GM21529 (cell line): ENCODE results near the gene MN1.
"Not testable (repeated sequence)": the region's sequence is repeated elsewhere in the genome, so short reads cannot be mapped to it uniquely, and the experiment has no call there.

Experiments used
- ATAC-seq: cut with Tn5 transposase; IDR thresholded peaks from one replicate; pipeline ENCODE4 v1.9.1; 2021; ENCODE audit not compliant: unreplicated experiment

Gene MN1

GRCh38 chr22:27745809-27746208 is 55.7 kb downstream of the MN1 start:
- ATAC-seq: no peak

DNA sequence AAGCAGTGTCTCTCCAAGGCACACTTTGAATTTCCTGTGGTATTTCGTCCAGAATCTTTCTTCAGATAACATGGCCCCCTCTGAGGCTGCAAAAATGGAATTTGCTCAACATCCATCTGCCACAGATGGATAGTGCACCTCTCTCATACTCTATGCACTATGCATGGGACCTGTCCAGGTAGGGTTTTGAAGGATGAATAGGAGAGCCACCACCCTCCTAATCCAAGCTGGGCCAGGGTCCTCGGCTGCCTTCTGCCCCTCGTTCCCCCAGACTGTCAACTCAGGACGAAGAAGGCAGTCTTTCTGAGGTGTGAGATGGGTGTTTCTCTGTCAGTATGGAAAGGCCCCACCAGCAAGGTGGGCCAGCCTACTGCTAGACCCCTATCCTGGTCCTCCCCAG is 56.4 kb downstream of the MN1 start:
- ATAC-seq: no peak

DNA sequence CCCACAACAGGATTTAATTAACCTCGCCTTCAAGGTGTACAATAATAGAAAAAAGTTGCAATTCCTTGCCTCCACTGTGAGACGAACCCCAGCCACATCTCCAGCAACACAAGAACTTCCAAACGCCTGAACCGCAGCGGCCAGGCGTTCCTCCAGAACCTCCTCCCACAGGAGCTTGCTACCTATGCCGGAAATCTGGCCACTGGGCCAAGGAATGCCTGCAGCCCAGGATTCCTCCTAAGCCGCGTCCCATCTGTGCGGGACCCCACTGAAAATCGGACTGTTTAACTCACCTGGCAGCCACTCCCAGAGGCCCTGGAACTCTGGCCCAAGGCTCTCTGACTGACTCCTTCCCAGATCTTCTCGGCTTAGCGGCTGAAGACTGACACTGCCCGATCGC is 57.5 kb downstream of the MN1 start:
- ATAC-seq: not testable (repeated sequence)

DNA sequence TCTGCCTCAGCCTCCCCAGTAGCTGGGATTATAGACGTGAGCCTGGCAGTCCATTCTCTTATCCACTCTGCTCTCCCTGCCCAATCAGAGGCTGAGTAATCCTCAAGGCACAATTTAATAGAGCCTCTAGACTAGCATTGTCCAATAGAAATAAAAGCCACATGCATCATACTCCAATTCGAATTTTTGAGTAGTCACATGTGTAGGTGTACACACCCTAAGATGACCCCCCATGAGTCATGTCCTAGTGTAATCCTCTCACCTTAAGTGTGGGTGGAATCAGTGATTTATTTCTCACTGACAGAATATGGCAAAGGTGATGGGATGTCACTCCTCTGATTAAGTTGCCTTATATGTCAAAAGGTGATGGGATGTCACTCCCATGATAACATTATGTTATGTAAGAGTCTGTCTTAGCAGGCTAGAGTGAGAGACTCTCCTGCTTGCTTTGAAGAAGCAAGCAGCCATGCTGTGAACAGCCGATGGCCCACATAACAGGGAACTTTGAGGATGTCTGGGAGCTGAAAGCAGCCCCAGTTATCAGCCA is 61.3 kb downstream of the MN1 start:
- no peak for ATAC-seq

DNA sequence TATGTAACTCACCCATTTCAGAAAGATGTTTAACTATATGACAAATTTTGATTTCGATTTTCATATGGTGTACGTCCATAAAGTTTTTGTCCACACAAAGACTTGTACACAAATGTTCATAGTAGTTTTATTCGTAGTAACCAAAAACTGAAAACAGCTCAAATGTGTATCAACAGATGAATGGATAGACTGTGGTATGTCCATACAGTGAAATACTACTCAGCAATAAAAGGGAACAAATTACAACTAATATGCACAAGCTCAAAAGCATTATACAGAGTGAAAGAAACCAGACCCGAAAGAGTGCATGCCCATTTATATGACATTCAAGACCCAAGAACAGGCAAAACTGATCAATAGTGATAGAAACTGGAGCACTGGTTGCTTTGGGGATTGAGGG is 64.0 kb downstream of the MN1 start:
- ATAC-seq: no peak

DNA sequence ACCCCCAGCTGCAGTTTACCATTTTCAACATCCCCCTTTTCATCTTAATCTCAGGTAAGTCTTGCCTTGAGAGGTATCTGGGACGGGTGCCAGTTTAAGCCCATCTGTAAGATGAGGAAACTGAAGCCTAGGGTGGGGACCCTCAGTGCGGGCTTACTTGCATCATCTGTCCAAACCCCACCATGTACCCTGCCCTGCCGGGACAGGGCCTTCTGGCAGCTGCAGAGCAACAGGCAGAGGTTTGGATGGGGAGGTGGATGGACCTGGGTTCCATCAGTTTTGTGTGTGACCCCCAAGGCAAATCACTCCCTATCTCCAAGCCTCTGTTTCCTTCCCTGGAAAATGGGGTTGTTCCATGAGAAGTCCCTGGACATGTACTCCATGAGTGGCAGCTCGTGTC is 67.5 kb downstream of the MN1 start:
- no peak for ATAC-seq

DNA sequence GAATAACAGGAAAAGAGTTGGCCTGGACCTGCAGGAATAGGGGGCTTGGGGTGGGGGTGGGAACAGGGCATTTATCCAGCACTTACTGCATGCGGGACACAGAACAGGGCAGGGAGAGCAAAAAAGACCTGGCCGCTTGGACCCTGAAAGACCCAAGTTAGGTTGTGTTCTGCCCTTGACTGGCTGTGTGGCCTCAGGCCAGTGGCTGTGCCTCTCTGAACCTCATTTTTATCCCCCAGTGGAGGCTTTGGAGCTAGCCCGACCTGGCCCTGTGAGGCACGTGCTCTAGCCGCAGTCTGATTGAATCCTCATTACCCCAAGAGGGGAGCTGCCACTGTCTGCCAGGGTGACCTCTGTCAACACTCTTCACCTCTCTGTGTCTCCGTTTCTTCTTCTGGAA is 68.7 kb downstream of the MN1 start:
- no peak for ATAC-seq

GRCh38 chr22:27732391-27732790 is 69.2 kb downstream of the MN1 start:
- ATAC-seq: no peak

DNA sequence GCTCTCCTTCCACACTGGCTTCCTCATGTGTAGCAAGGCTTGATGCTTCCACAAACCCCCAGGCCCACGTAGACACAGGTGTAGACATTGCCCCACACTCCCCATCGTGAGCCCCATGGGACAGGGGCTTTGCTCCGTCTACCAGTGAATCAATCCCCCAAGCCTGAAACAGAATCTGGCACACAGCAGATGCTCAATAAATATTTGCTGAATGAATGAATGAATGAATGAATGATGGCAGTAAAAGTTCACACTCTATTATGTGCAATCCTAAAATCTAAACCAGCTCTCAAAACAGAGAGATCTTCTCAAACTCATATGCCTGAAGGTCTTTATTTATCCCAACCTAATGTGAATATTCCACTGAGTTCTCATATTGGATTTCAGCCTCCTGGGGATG is 69.9 kb downstream of the MN1 start:
- ATAC-seq: no peak

DNA sequence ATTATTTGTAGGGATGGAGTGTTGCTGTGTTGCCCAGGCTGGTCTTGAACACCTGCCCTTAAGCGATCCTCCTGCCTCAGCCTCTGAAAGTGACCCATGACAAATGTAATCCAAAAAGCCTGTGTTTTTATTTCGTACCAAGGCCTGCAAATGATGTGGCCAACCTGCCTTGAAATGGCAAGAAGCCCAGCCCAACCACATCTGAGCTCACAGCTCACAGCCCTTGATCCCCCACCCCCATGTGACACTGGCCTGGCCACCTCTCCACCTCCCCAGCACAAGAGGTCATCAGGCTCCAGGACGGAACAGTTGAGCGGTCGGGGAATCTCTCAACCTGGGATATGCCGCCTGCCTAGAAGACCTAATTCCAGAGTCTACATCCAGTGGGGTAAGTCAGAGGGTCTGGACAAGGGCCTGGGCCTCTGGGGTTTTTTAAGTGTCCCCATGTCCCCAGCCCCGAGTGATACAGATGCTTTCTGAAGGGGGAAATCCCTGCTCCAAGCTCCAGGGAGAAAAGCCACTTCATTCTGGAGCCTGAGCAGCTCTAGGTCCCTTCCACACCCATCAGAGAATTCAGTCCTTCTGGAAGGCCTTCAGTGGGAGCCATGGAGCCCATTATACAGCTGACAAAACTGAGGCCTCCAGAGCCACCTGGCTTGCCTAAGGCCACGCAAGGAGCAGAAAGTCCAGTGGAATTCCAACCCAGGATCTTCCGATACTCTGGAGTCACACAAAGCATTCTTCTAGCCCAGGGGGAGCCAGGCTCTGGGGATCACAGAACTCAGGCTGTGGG is 70.7 kb downstream of the MN1 start:
- no peak for ATAC-seq

- no peak for ATAC-seq
These were observed 72.3 kb downstream of the MN1 start for GRCh38 chr22:27729246-27729645.

DNA sequence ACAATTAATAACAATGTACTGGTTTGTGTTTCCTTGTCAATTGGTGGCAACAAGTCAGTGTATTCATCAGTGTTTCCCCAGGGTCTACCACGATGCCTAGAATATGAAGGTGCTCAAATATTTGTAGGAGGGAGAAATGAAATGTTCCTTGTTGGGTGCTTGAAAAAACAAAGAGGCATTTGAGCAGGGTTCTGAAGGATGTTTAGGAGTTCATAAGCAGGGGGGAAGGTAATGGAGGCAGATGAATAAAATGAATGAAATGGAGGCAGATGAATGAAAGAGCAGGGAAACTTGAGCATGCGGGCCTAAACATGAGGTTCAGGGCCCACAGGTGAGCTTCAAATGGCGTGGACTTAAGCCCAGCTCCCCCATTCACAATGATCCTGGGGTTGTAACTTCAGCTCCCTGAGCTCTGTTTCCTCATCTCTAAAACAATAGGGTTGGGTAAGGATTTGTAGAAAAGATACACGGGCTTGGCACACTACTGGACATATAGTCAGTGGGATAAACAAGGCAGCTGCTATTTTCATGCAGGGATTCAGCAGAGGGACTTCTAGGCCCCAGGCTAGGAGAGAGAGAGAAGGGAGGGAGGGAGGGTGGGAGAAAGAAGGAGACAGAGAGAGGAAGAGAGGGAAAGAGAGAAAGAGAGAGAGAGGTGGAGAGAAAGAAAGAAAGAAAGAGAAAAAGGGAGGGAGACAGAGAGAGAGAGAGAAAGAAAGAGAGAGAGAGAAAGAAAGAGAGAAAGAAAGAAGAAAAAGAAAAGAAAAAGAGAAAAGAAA is 73.7 kb downstream of the MN1 start:
- no peak for ATAC-seq

DNA sequence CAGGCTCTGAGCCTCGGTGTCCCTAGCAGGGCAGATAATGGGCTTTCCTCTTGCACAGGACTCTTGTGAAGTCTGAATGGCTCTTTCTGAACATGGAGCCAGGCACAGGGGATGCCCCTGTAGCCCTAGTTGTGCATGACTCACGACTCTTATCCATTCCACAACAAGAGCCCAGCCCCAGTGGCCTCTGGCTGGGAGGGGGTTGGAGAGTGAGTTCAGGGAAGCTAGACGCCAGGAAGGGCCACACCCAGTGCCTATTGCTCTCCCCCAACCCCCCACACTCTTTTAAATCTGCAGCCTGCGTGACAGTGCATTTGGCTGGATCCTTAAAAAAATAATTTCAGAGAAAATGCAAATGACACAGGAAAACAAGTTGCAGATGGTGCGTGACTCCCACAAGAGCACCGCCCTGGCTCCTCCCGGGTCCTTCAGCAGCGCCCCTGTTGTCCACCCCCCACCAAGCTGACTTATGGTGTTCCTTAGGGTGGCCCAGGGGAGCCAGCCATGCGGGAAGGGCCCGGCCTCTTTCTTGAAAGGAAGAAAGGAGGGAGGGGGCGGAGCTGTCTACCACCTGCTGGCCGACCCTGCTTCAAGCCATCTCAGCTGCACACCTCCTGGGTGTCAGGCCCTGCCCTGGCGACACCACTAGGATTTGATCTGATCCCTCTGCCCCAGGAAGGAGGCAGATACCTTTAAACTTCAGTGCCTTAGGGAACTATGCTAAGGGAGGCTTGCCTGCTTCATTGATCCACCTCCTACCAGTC is 74.7 kb downstream of the MN1 start:
- no peak for ATAC-seq

DNA sequence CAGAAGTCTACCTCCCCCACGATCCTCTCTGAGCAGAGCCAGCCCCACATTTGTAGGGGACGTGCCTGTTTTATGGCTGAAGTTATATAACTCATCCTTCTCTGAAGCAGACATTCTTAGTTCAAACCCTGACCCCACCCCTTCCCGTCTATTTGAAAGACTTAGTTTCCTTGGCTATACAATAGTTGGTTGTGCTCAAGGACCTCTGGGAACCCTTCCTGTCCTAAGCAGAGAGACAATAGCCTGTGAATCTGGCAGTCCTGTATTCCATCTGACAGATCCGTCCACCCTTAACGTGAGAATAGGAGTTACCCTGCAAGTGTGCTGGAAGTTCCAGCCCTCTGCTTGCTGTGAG is 75.2 kb downstream of the MN1 start:
- ATAC-seq: no peak

GRCh38 chr22:27725661-27726060 is 75.9 kb downstream of the MN1 start:
- ATAC-seq: no peak

DNA sequence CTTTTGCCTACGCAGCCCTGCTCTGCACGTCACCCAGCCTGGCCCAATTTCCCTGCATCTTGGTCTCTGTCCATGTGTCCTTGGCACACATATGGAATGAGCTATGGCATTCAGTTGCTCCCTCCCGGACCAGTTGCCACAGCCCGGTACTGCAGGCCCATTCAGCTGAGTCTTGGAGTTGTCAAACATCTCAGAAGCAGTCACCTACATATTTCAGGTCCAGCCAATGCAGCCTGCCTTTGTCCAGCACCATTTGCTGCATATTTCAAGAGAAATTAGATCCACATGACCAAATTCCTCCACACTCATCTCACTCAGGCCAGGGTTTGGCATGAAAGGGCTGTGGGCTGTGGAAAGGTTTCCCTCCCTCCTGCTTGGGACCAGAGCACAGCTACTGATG is 76.8 kb downstream of the MN1 start:
- no peak for ATAC-seq

GRCh38 chr22:27724157-27724556 is 77.4 kb downstream of the MN1 start:
- ATAC-seq: no peak

DNA sequence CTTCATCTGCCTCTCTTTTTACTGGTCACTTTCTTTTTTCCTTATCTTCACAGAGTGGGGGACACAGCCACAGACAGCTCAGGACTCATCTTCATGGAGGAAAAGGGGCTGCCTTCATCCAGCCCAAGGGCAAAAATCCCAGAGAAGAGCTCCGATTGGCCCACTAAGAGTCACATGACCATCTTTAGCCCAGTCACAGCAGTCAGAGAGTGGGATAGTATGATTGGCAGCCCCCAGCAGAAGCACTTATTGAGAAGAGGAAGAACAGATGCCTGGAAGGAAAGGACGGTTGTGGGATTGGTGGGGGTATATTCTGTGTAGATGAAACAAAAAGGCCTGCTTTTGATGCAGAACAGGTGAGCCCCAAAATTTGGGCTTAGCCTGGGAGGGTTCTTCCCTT is 77.8 kb downstream of the MN1 start:
- no peak for ATAC-seq

- ATAC-seq: no peak
These were observed 78.4 kb downstream of the MN1 start for GRCh38 chr22:27723158-27723557.

GRCh38 chr22:27720860-27721259 is 80.7 kb downstream of the MN1 start:
- no peak for ATAC-seq

DNA sequence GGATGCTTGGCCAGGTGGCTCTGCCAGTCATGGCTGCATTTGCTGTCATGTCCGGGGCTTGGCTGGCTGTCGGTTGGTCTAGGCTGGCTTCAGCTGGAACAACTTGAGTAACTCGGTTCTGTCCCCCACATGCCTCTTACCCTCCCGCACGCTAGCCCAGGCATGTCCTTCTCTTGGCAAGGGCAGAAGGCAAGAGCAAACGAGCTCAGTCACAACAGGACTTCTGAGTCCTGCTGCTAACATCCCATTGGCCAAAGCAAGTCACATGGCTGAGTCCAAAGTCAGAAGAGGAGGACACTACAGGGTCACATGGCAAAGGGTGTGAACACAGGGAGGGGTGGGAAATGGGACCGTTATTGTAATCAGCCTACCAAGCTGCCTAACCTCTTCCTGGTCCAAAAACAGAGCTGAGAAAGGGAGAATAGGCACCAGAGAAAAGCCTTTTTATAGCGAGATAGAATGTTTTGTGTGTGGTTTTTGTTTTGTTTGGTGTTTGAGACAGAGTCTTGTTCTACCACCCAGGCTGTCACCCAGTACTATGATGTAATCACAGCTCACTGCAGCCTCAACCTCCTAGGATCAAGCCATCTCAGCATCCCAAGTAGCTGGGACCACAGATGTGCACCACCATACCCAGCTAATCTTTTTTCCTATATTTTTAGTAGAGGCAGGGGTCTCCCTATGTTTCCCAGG is 81.9 kb downstream of the MN1 start:
- ATAC-seq: no peak
